Stimulated activated CD4-positive, alpha-beta T cell treated with anti-CD3 and anti-CD28 coated beads, Interleukin-15, amount 100 ng/mL, for 1 hour (primary cell): ENCODE data around the gene NPHP4.

Experiments
- DNase-seq, 2 donors: peaks; one replicate each; pipeline ENCODE4 v3.0.0-alpha.2; 2020; ENCODE audit warnings: low read depth in 1 of 2, low spot score in 1 of 2

Gene NPHP4

GRCh38 chr1:5974631-5975030, 17.6 kb downstream of the NPHP4 start:
- DNase-seq: no peak

GRCh38 chr1:5973771-5974170, 18.5 kb downstream of the NPHP4 start:
- DNase-seq: no peak

- DNase-seq: no peak
Measured at GRCh38 chr1:5972198-5972520, 20.1 kb downstream of the NPHP4 start.

- DNase-seq: no peak
Measured at GRCh38 chr1:5971471-5972197, 20.6 kb downstream of the NPHP4 start.

- no peak for DNase-seq
Measured at GRCh38 chr1:5970610-5971273, 21.5 kb downstream of the NPHP4 start.

GRCh38 chr1:5969168-5969567, 23.1 kb downstream of the NPHP4 start:
- DNase-seq: no peak

DNA sequence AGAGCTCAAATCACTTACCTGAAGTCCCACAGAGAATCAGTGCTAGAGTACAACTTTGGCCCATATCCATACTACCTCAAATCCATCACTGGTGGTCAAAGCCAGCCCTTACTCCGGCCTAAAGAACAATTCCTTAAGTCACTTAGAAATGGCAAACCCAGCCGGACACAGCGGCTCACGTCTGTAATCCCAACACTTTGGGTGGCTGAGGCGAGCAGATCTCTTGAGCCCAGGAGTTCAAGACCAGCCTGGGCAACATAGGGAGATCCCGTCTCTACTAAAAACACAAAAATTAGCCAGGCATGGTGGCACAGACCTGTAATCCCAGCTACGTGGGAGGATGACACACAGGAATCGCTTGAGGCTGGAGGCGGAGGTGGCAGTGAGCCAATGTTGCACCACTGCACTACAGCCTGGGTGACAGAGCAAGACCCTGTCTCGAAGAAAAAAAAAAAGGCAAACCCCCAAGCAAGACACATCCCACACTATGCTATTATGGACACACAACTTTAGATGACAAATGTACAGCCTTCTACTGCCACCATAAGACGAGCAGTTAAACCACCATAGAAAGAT, 24.0 kb downstream of the NPHP4 start:
- DNase-seq: no peak

DNA sequence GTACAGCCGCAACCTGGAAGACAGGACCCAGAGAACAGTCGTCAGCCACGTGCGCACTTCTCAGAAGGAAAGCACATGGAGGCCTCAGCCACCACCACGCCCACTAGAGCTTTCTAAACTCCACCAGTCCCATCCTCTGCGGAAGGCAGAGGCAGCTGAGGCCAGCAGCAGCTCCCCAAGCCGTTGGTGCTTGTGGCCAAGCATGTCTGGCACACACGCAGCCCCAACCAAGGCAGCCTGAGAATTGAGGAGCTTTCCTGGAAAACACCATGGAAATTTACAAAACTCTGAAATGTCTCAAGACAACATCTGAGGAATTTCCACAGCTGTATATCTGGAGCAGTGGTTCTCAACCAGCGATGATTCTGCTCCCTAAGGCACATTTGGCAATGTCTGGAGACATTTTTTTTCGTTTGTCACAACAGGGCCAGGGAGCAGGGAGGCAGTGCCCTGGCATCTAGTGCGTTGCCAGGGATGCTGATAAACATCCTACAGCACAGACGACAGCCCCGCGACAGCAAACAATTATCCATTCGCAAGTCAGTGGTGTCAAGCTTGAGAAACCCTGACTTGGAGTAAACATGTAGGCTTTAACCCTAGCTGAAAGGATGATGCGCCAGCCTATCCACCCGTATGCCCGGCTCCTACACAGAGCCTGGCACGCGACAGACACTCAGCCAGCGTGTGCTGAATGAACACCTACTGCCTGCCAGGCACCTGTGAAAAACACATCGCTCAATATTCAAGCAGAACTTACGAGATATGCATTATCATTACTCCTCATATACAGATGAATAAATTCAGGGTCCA, 24.7 kb downstream of the NPHP4 start:
- no peak for DNase-seq

DNA sequence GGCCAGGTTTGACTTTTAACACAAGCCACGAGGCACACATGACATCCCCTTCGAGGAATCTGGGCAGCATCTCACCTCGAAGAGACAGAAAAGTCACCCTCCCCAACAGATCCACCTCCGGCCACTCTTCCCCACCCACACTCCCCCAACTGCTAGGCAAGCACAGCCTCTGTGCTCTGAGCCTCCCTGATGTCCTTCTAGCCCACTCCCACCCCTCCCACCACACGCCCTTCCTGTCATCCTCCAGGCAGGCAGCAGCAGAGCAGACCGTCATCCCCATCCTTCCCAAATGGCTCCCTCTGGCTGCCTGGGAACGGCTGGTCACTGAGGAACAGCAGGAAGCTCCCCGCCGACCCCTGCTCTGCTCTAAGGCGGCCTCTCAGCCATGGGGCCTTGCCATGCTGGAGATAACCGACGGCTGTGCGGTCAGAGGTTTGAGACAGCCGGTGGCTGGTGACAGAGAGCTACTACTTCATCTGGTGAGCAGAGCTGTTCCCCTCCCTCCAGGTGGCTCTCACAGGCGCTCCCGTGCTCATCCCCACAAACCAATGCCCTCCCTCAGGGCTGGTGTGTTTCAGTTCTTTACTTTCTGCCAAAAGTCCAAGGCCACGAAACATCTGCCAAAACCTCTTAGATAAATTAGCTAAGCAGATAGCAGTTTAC, 25.6 kb downstream of the NPHP4 start:
- no peak for DNase-seq

- no peak for DNase-seq
Measured at GRCh38 chr1:5965586-5966131, 26.6 kb downstream of the NPHP4 start.

DNA sequence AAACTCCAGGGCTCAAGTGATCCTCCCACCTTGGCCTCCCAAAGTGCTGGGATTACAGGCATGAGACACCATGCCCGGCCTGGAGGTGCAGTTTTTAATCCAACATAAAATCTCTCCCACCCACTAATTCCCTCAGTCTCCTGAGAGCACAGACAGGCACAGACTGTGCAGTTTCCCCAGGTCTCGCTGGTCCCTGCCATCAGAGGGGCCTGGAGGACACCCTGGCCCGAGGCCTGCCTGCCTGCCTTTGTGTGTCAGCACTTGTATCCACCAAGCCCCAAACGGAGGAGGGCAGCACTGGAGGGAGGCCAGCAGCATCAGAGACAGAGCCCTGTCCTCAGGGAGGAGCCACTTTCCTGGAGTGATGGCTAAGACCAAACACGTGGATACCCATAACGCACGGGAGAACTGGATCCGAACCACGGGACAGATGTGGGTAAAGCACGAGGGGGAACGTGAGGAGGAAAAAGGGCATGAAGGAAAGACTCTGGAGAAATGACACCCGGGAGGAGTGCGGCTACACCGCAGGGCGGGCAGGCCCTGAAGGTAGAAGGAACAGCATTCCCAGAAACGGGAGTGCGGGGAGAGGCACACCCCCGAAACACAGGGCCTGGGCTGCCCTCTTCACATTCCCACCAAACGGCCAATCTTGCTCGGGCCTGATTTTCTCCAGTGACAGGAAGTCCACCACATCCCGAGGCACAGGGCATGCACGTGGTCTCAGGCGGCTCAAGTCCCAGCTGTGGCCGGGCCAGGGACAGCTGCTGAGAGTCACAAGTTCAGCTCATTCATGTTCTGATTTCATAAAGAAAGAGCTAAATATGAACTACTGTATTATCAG, 29.7 kb downstream of the NPHP4 start:
- no peak for DNase-seq

GRCh38 chr1:5961601-5962000, 30.6 kb downstream of the NPHP4 start:
- DNase-seq: no peak

- DNase-seq: no peak
Measured at GRCh38 chr1:5960336-5960735, 31.9 kb downstream of the NPHP4 start.

DNA sequence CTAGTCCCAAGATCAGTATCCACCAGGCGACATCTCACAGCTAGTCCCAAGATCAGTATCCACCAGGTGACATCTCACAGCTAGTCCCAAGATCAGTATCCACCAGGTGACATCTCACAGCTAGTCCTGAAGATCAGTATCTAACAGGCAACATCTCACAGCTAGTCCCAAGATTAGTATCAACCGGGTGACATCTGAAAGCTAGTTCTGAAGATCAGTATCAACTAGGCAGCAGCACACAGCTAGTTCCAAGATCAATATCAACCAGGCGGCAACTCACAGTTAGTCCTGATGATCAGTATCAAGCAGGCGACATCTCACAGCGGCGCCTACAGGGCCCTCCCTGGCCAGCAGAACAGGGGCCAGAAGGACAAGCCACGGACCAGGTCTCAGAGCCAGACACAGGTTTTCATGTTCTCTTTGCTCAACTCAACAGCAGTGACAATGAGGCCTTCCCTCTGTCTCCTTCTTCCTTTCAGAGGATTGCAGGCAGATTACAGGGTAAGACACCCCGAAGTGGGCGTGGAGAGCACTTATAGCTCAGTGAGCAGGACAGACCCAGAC, 32.5 kb downstream of the NPHP4 start:
- no peak for DNase-seq

DNA sequence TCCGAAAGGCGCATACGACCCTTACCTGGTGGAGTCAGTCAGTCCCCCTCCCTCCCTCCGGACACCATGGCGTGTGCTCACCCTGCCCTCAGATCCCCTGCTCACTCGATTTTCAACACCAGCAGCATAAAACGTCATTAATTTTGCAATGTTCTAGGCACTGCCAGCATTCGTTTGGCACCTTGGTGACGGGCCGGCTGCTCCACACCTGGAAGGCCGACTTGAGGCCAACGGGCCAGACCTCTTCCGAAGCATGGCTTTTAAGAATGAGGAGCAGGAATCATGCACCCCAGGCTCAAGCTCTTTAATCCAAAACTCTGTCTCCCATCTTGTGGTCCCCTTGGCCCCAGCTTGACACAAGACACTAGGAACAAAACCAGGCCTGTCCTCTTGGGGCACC, 33.1 kb downstream of the NPHP4 start:
- DNase-seq: no peak

- no peak for DNase-seq
Measured at GRCh38 chr1:5956022-5956830, 36.0 kb downstream of the NPHP4 start.

GRCh38 chr1:5955479-5955977, 36.7 kb downstream of the NPHP4 start:
- no peak for DNase-seq

GRCh38 chr1:5954964-5955363, 37.3 kb downstream of the NPHP4 start:
- DNase-seq: no peak

GRCh38 chr1:5953386-5953785, 38.8 kb downstream of the NPHP4 start:
- no peak for DNase-seq
